B cell (primary cell): Measurements from ENCODE around the gene EFCAB8.

Experiments used
- EZH2 ChIP-seq: IDR thresholded peaks from 2 replicates; pipeline ENCODE4 v1.6.1; 2012; ENCODE audit warnings: borderline replicate concordance, low read depth, mild to moderate bottlenecking, moderate library complexity, low read length; ENCODE audit not compliant: insufficient read depth, poor library complexity, severe bottlenecking
- TF ChIP-seq, protein P1 (sequence below): fragments of 200-600 bp; IDR thresholded peaks from one replicate; pipeline ENCODE4 v1.8.0; 2022; ENCODE audit warnings: antibody characterized with exemption, mild to moderate bottlenecking

GRCh38 chr20:33005132-33005566 is 146.4 kb downstream of the EFCAB8 start:
- TF ChIP-seq, protein P1, sequence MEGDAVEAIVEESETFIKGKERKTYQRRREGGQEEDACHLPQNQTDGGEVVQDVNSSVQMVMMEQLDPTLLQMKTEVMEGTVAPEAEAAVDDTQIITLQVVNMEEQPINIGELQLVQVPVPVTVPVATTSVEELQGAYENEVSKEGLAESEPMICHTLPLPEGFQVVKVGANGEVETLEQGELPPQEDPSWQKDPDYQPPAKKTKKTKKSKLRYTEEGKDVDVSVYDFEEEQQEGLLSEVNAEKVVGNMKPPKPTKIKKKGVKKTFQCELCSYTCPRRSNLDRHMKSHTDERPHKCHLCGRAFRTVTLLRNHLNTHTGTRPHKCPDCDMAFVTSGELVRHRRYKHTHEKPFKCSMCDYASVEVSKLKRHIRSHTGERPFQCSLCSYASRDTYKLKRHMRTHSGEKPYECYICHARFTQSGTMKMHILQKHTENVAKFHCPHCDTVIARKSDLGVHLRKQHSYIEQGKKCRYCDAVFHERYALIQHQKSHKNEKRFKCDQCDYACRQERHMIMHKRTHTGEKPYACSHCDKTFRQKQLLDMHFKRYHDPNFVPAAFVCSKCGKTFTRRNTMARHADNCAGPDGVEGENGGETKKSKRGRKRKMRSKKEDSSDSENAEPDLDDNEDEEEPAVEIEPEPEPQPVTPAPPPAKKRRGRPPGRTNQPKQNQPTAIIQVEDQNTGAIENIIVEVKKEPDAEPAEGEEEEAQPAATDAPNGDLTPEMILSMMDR: peak; percentile 23
- TF ChIP-seq EZH2: no peak
